Measurements from ENCODE around the gene GRIK2. TPM values are rescaled to one million over a fixed set of nuclear protein-coding genes. Genes with fewer than 3 reads are reported as not detected.

GRIK2 gene
- total RNA-seq, 6 experiments from 2014 or later: 25.0 to 33.3 (median 28.3) TPM

GRCh38 chr6:101765281-101765680 is 371.8 kb downstream of the GRIK2 start:
- TF ChIP-seq CTCF (IDR thresholded peaks at IDR 0.05): no peak
- H3K27me3 Mint-ChIP-seq (ENCODE audit: insufficient read depth): no peaks in the 10 kb centered on the region
- H3K4me3 Mint-ChIP-seq: no peak overlapping the region
- peaks cover 36% of the 10 kb centered on the region for H3K4me1 Mint-ChIP-seq (ENCODE audit: low read depth)
- H3K36me3 Mint-ChIP-seq (ENCODE audit: low read depth): no peaks in the 10 kb centered on the region; the same call in 1 of the 2 replicates
- no peaks in the 10 kb centered on the region for H3K9me3 Mint-ChIP-seq
- no peak overlapping the region for H3K27ac Mint-ChIP-seq
- no peak for DNase-seq

GRCh38 chr6:101770116-101770515 is 376.6 kb downstream of the GRIK2 start:
- Mint-ChIP-seq H3K36me3 (ENCODE audit: low read depth) (0 out of 2 replicates have a peak, but pooled peaks cover 5% of the 10 kb centered on the region), H3K27ac (no peak overlapping the region), H3K4me3 (no peak overlapping the region), H3K4me1 (ENCODE audit: low read depth) (no peaks in the 10 kb centered on the region), H3K9me3 (0 out of 2 replicates have a peak, but pooled peaks cover 3% of the 10 kb centered on the region), H3K27me3 (ENCODE audit: insufficient read depth) (no peaks in the 10 kb centered on the region)
- DNase-seq: no peak
- no peak for TF ChIP-seq CTCF (IDR thresholded peaks at IDR 0.05)

- no peak for DNase-seq
- 0 out of 2 replicates have a peak, but pooled peaks cover 3% of the 10 kb centered on the region for H3K9me3 Mint-ChIP-seq
- no peak for TF ChIP-seq CTCF (IDR thresholded peaks at IDR 0.05)
- 0 out of 2 replicates have a peak, but pooled peaks cover 3% of the 10 kb centered on the region for H3K36me3 Mint-ChIP-seq (ENCODE audit: low read depth)
- H3K27ac Mint-ChIP-seq: no peak overlapping the region
- peaks cover 6% of the 10 kb centered on the region; the same call in 1 of the 2 replicates for H3K4me1 Mint-ChIP-seq (ENCODE audit: low read depth)
- no peaks in the 10 kb centered on the region for H3K27me3 Mint-ChIP-seq (ENCODE audit: insufficient read depth)
- no peak overlapping the region for H3K4me3 Mint-ChIP-seq
Measured at GRCh38 chr6:101776919-101777350, 383.4 kb downstream of the GRIK2 start.

DNA sequence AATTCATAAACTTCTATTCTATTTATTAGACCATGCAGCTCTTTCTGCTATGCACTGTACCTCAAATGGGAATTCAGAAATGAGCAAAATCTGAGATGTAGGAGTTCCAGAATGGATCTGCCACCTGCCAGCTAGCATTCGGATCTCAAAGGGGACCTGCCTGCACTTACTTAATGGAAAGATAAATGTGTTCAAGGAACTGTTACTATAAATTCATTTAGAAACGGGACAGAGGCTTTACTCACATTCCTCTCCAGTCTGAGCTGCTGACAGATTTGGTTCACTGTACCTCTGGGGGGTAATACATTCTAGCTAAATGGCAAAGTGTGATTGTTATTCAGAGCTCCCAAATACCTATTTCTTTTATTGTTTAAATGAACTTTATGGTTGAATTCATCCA is 384.1 kb downstream of the GRIK2 start:
- no peak for DNase-seq
- Mint-ChIP-seq H3K27ac (no peak overlapping the region), H3K36me3 (ENCODE audit: low read depth) (peaks cover 5% of the 10 kb centered on the region), H3K9me3 (0 out of 2 replicates have a peak, but pooled peaks cover 2% of the 10 kb centered on the region), H3K27me3 (ENCODE audit: insufficient read depth) (no peaks in the 10 kb centered on the region), H3K4me1 (ENCODE audit: low read depth) (peaks cover 6% of the 10 kb centered on the region; the same call in 1 of the 2 replicates), H3K4me3 (no peak overlapping the region)
- no peak for TF ChIP-seq CTCF (IDR thresholded peaks at IDR 0.05)

DNA sequence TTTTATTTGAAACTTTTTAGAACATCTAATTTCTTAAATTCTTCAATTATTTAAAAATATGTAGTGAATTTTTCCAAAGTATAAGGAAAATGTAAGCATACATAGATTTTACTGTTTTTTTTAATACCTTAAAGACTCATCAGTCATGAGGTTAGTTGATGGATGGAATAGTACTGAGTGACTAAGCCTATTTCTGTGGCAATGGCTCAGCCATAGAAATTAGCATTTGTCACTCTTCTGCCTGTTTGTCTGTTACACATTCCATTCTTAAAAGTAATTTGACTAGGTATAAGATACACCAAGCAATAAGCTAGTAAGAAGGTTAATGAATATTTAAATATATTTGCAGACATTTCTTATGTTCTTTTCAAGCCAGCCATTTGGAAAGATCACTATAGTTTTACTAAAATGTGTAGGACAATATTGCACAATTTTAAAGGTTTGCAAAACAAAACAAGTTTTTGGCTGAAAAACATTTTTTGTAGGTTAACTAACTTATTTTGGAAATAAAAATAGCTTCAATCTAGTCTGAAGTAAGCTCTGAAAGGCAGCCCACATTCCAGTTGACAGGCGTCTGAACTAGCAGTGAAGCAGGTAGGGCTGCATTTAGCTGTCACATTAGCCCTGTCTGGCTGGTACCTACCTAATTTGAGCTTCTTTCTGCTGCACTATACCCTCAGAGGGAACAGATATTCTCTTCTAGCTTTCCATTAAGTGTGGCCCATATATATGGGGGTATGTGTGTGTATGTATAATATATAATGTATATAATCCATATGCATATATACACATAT is 385.7 kb downstream of the GRIK2 start:
- Mint-ChIP-seq H3K4me3 (no peak overlapping the region), H3K4me1 (ENCODE audit: low read depth) (peaks cover 6% of the 10 kb centered on the region; the same call in 1 of the 2 replicates), H3K27me3 (ENCODE audit: insufficient read depth) (no peaks in the 10 kb centered on the region), H3K27ac (no peak overlapping the region), H3K36me3 (ENCODE audit: low read depth) (peaks cover 18% of the 10 kb centered on the region), H3K9me3 (no peaks in the 10 kb centered on the region)
- DNase-seq: peak; percentile 39
- TF ChIP-seq CTCF (IDR thresholded peaks at IDR 0.05): no peak
